Measurements from ENCODE around the gene BNC2. TPM values are rescaled to one million over a fixed set of nuclear protein-coding genes. Genes with fewer than 3 reads are reported as not detected.
"Not testable (repeated sequence)": the region's sequence is repeated elsewhere in the genome, so short reads cannot be mapped to it uniquely, and the experiment has no call there.

BNC2 gene
- total and polyA plus RNA-seq, 5 donors from 2014 or later: not detected

DNA sequence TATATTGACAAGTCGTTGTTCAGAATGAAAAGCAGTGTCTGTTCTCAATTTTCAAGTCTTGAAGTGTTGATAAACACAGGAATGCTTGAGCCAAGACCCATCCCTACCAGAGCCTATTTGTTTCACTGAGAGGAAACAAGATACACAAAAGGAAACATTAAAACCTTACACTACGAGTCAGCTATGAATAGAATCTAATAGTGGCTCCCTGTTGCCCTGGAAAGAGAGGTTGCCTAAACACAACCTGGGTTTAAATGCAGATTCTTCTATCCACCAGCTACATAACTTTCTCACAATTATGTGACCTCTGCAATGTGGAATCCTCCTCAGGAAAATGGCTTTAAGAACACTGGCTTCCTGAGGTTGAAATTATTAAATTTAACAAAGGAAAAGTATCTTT, 29.1 kb upstream of the BNC2 start:
- no peaks in the 10 kb centered on the region for H3K36me3 ChIP-seq (ENCODE audit: control insufficient read depth, insufficient read depth, low read length)
- H3K27ac ChIP-seq (ENCODE audit: insufficient read depth, low read length, poor library complexity, severe bottlenecking): no peak overlapping the region
- H3K27ac Mint-ChIP-seq: no peak overlapping the region
- H3K4me1 Mint-ChIP-seq: no peaks in the 10 kb centered on the region
- peaks cover 0 to 3% of the 10 kb centered on the region in 2 experiments for H3K9me3 ChIP-seq (ENCODE audit: control insufficient read depth in 2 of 2, low read length in 2 of 2)
- H3K27me3 Mint-ChIP-seq: no peaks in the 10 kb centered on the region
- no peak overlapping the region for H3K4me3 ChIP-seq (ENCODE audit: low read depth, low read length)
- H3K27me3 ChIP-seq (ENCODE audit: control insufficient read depth, insufficient read depth, low read length): no peaks in the 10 kb centered on the region
- ATAC-seq (ENCODE audit: low read depth in 2 of 2) (no peak), DNase-seq (no peak)
- no peaks in the 10 kb centered on the region for H3K4me1 ChIP-seq (ENCODE audit: control insufficient read depth, insufficient read depth, low read length, poor library complexity, severe bottlenecking)
- peaks cover 0 to 13% (median 7%) of the 10 kb centered on the region in 7 donors for H3K9me3 Mint-ChIP-seq
- no peaks in the 10 kb centered on the region for H3K36me3 Mint-ChIP-seq
- no peak overlapping the region for H3K4me3 Mint-ChIP-seq

GRCh38 chr9:16898464-16898863, 28.0 kb upstream of the BNC2 start:
- Histone ChIP-seq H3K4me1 (ENCODE audit: control insufficient read depth, insufficient read depth, low read length, poor library complexity, severe bottlenecking) (no peaks in the 10 kb centered on the region), H3K9me3 (ENCODE audit: control insufficient read depth in 2 of 2, low read length in 2 of 2) (peaks cover 0 to 3% of the 10 kb centered on the region in 2 experiments), H3K27me3 (ENCODE audit: control insufficient read depth, insufficient read depth, low read length) (no peaks in the 10 kb centered on the region), H3K27ac (ENCODE audit: insufficient read depth, low read length, poor library complexity, severe bottlenecking) (no peak overlapping the region), H3K36me3 (ENCODE audit: control insufficient read depth, insufficient read depth, low read length) (no peaks in the 10 kb centered on the region), H3K4me3 (ENCODE audit: low read depth, low read length) (no peak overlapping the region)
- H3K36me3 Mint-ChIP-seq: no peaks in the 10 kb centered on the region
- no peaks in the 10 kb centered on the region for H3K4me1 Mint-ChIP-seq
- DNase-seq (no peak), ATAC-seq (ENCODE audit: low read depth in 2 of 2) (no peak)
- no peak overlapping the region for H3K27ac Mint-ChIP-seq
- H3K27me3 Mint-ChIP-seq: no peaks in the 10 kb centered on the region
- peaks cover 0 to 10% (median 4%) of the 10 kb centered on the region in 7 donors for H3K9me3 Mint-ChIP-seq
- H3K4me3 Mint-ChIP-seq: no peak overlapping the region

GRCh38 chr9:16888594-16888993, 18.1 kb upstream of the BNC2 start:
- Histone ChIP-seq H3K27me3 (ENCODE audit: control insufficient read depth, insufficient read depth, low read length) (no peaks in the 10 kb centered on the region), H3K36me3 (ENCODE audit: control insufficient read depth, insufficient read depth, low read length) (no peaks in the 10 kb centered on the region), H3K4me3 (ENCODE audit: low read depth, low read length) (no peak overlapping the region), H3K9me3 (ENCODE audit: control insufficient read depth in 2 of 2, low read length in 2 of 2) (peaks cover 0 to 3% of the 10 kb centered on the region in 2 experiments), H3K4me1 (ENCODE audit: control insufficient read depth, insufficient read depth, low read length, poor library complexity, severe bottlenecking) (no peaks in the 10 kb centered on the region), H3K27ac (ENCODE audit: insufficient read depth, low read length, poor library complexity, severe bottlenecking) (no peak overlapping the region)
- H3K27ac Mint-ChIP-seq: no peak overlapping the region
- DNase-seq (no peak), ATAC-seq (ENCODE audit: low read depth in 2 of 2) (no peak)
- no peaks in the 10 kb centered on the region for H3K36me3 Mint-ChIP-seq
- peaks cover 0 to 11% (median 3%) of the 10 kb centered on the region in 7 donors for H3K9me3 Mint-ChIP-seq
- H3K4me3 Mint-ChIP-seq: no peak overlapping the region
- no peaks in the 10 kb centered on the region for H3K4me1 Mint-ChIP-seq
- no peaks in the 10 kb centered on the region for H3K27me3 Mint-ChIP-seq

- H3K36me3 ChIP-seq (ENCODE audit: control insufficient read depth, insufficient read depth, low read length): no peaks in the 10 kb centered on the region
- DNase-seq: no peak
- no peaks in the 10 kb centered on the region for H3K4me1 Mint-ChIP-seq
- peaks cover 0 to 20% (median 3%) of the 10 kb centered on the region in 7 donors for H3K9me3 Mint-ChIP-seq
- no peak for ATAC-seq (ENCODE audit: low read depth in 2 of 2)
- no peaks in the 10 kb centered on the region for H3K36me3 Mint-ChIP-seq
- H3K27me3 ChIP-seq (ENCODE audit: control insufficient read depth, insufficient read depth, low read length): no peaks in the 10 kb centered on the region
- peaks cover 0 to 3% of the 10 kb centered on the region in 2 experiments for H3K9me3 ChIP-seq (ENCODE audit: control insufficient read depth in 2 of 2, low read length in 2 of 2)
- H3K27ac Mint-ChIP-seq: no peak overlapping the region
- H3K4me3 ChIP-seq (ENCODE audit: low read depth, low read length): no peak overlapping the region
- no peaks in the 10 kb centered on the region for H3K4me1 ChIP-seq (ENCODE audit: control insufficient read depth, insufficient read depth, low read length, poor library complexity, severe bottlenecking)
- no peak overlapping the region for H3K4me3 Mint-ChIP-seq
- no peak overlapping the region for H3K27ac ChIP-seq (ENCODE audit: insufficient read depth, low read length, poor library complexity, severe bottlenecking)
- no peaks in the 10 kb centered on the region for H3K27me3 Mint-ChIP-seq
Observed at GRCh38 chr9:16885931-16886330, 15.5 kb upstream of the BNC2 start.

GRCh38 chr9:16884952-16885513, 14.6 kb upstream of the BNC2 start:
- no peak overlapping the region for H3K27ac Mint-ChIP-seq
- Histone ChIP-seq H3K4me1 (ENCODE audit: control insufficient read depth, insufficient read depth, low read length, poor library complexity, severe bottlenecking) (no peaks in the 10 kb centered on the region), H3K9me3 (ENCODE audit: control insufficient read depth in 2 of 2, low read length in 2 of 2) (peaks cover 0 to 3% of the 10 kb centered on the region in 2 experiments), H3K27ac (ENCODE audit: insufficient read depth, low read length, poor library complexity, severe bottlenecking) (no peak overlapping the region), H3K4me3 (ENCODE audit: low read depth, low read length) (no peak overlapping the region), H3K36me3 (ENCODE audit: control insufficient read depth, insufficient read depth, low read length) (no peaks in the 10 kb centered on the region), H3K27me3 (ENCODE audit: control insufficient read depth, insufficient read depth, low read length) (no peaks in the 10 kb centered on the region)
- H3K4me1 Mint-ChIP-seq: no peaks in the 10 kb centered on the region
- H3K4me3 Mint-ChIP-seq: no peak overlapping the region
- no peaks in the 10 kb centered on the region for H3K36me3 Mint-ChIP-seq
- ATAC-seq (ENCODE audit: low read depth in 2 of 2): no peak
- DNase-seq: no peak
- H3K27me3 Mint-ChIP-seq: no peaks in the 10 kb centered on the region
- peaks cover 0 to 23% (median 5%) of the 10 kb centered on the region in 7 donors for H3K9me3 Mint-ChIP-seq

- Histone ChIP-seq H3K4me3 (ENCODE audit: low read depth, low read length) (no peak overlapping the region), H3K27ac (ENCODE audit: insufficient read depth, low read length, poor library complexity, severe bottlenecking) (no peak overlapping the region)
- ATAC-seq (ENCODE audit: low read depth in 2 of 2): no peak
Observed at GRCh38 chr9:16884373-16884772, 13.9 kb upstream of the BNC2 start.

GRCh38 chr9:16883586-16883985, 13.1 kb upstream of the BNC2 start:
- no peaks in the 10 kb centered on the region for H3K36me3 ChIP-seq (ENCODE audit: control insufficient read depth, insufficient read depth, low read length)
- no peaks in the 10 kb centered on the region for H3K27me3 ChIP-seq (ENCODE audit: control insufficient read depth, insufficient read depth, low read length)
- peak overlapping the region in 1 of 3 donors; percentile 12 for H3K27ac Mint-ChIP-seq
- DNase-seq (no peak), ATAC-seq (ENCODE audit: low read depth in 2 of 2) (no peak)
- no peaks in the 10 kb centered on the region for H3K36me3 Mint-ChIP-seq
- H3K27ac ChIP-seq (ENCODE audit: insufficient read depth, low read length, poor library complexity, severe bottlenecking): no peak overlapping the region
- no peak overlapping the region for H3K4me3 Mint-ChIP-seq
- peaks cover 0 to 3% of the 10 kb centered on the region in 2 experiments for H3K9me3 ChIP-seq (ENCODE audit: control insufficient read depth in 2 of 2, low read length in 2 of 2)
- no peak overlapping the region for H3K4me3 ChIP-seq (ENCODE audit: low read depth, low read length)
- no peaks in the 10 kb centered on the region for H3K4me1 Mint-ChIP-seq
- H3K4me1 ChIP-seq (ENCODE audit: control insufficient read depth, insufficient read depth, low read length, poor library complexity, severe bottlenecking): no peaks in the 10 kb centered on the region
- H3K27me3 Mint-ChIP-seq: no peaks in the 10 kb centered on the region
- peaks cover 0 to 26% (median 5%) of the 10 kb centered on the region in 7 donors for H3K9me3 Mint-ChIP-seq

More at GRCh38 chr9:16884373-16884772, 13.9 kb upstream of the BNC2 start:
- H3K27ac Mint-ChIP-seq: no peak overlapping the region
- Histone ChIP-seq H3K4me1 (ENCODE audit: control insufficient read depth, insufficient read depth, low read length, poor library complexity, severe bottlenecking) (no peaks in the 10 kb centered on the region), H3K36me3 (ENCODE audit: control insufficient read depth, insufficient read depth, low read length) (no peaks in the 10 kb centered on the region), H3K9me3 (ENCODE audit: control insufficient read depth in 2 of 2, low read length in 2 of 2) (peaks cover 0 to 3% of the 10 kb centered on the region in 2 experiments), H3K27me3 (ENCODE audit: control insufficient read depth, insufficient read depth, low read length) (no peaks in the 10 kb centered on the region)
- no peak overlapping the region for H3K4me3 Mint-ChIP-seq
- no peaks in the 10 kb centered on the region for H3K4me1 Mint-ChIP-seq
- no peak for DNase-seq
- peaks cover 0 to 26% (median 5%) of the 10 kb centered on the region in 7 donors for H3K9me3 Mint-ChIP-seq
- no peaks in the 10 kb centered on the region for H3K27me3 Mint-ChIP-seq
- H3K36me3 Mint-ChIP-seq: no peaks in the 10 kb centered on the region

GRCh38 chr9:16882440-16882839, 12.0 kb upstream of the BNC2 start:
- H3K36me3 Mint-ChIP-seq; H3K4me1 ChIP-seq (ENCODE audit: control insufficient read depth, insufficient read depth, low read length, poor library complexity, severe bottlenecking); H3K27ac Mint-ChIP-seq; H3K4me3 Mint-ChIP-seq; H3K27ac ChIP-seq (ENCODE audit: insufficient read depth, low read length, poor library complexity, severe bottlenecking); ATAC-seq (ENCODE audit: low read depth in 2 of 2); H3K36me3 ChIP-seq (ENCODE audit: control insufficient read depth, insufficient read depth, low read length); H3K27me3 ChIP-seq (ENCODE audit: control insufficient read depth, insufficient read depth, low read length); H3K4me1 Mint-ChIP-seq; H3K4me3 ChIP-seq (ENCODE audit: low read depth, low read length); H3K27me3 Mint-ChIP-seq; DNase-seq; H3K9me3 ChIP-seq (ENCODE audit: control insufficient read depth in 2 of 2, low read length in 2 of 2): not testable (repeated sequence)
- peaks cover 0 to 23% (median 6%) of the 10 kb centered on the region in 7 donors for H3K9me3 Mint-ChIP-seq
